ENCODE measurements around the gene KLHL29. TPM values are rescaled to one million over a fixed set of nuclear protein-coding genes. Genes with fewer than 3 reads are reported as not detected.
A peak's percentile ranks its signal among the peaks of the same experiment; 100 is the strongest.

Gene KLHL29
- total and polyA plus RNA-seq, 10 of the 15 experiments (the other 5 are each of a cell fraction or from before 2014, with no cell fraction given) = 1.4 to 19.5 (median 6.1) TPM

DNA sequence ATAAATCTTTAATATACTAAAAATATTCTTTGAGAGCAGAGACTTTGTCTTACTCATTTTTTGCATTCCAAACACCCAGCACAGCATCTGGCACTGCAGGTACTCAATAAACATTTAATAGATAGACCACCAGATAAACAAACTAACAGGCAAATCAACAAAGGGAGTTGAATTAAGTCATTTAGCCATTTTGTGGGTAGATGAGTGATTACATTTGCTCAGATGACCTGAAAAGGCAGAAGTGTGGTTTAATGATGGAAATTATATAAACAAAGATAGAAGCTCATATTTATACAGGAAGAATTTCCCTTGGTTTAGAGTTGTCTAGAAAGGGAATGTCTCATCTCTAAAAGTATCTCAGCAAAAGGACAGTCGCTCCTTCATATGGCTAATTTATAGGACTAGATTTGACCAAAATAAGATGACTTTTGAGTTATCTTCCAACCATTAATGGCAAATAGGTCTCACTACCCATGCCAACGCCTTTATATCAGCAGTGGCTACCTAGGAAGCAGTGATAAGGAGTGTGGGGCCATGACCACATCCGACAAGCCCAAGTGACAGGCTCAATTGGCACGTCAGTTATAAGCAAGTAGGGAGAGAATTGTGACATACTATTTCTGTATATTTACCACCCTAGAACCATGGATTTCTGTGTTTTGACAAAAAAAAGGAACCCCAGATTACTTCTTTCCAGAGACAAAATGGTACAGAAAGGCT is 368.5 kb downstream of the KLHL29 start:
- peak; percentile 23 for FAIRE-seq
- SMC1A ChIA-PET (ENCODE audit: uncharacterized antibody, unreplicated experiment) = interaction anchor here (0.8 kb wide), 1 partner anchor 48 kb away, joined by 3 read pairs; no protein-coding TSS in a partner anchor
- no peak overlapping the region for H3K9ac ChIP-seq (ENCODE audit: control insufficient read depth, insufficient read depth, low read length)
- TF ChIP-seq, protein P1, sequence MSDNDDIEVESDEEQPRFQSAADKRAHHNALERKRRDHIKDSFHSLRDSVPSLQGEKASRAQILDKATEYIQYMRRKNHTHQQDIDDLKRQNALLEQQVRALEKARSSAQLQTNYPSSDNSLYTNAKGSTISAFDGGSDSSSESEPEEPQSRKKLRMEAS (IDR thresholded peaks at IDR 0.05; ENCODE audit: low read depth, low read length) = no peak
- no peak for TF ChIP-seq RB1 (IDR thresholded peaks at IDR 0.05; ENCODE audit: borderline replicate concordance)
- TF ChIP-seq POLR2AphosphoS2 (IDR thresholded peaks at IDR 0.05; ENCODE audit: low read depth, low read length) = no peak
- no peak for TF ChIP-seq SMAD1 (IDR thresholded peaks at IDR 0.05; ENCODE audit: low read depth, partially characterized antibody)
- TF ChIP-seq CHD2 (IDR thresholded peaks at IDR 0.05; ENCODE audit: borderline replicate concordance, low read depth, low read length) = no peak
- TF ChIP-seq, protein P2, sequence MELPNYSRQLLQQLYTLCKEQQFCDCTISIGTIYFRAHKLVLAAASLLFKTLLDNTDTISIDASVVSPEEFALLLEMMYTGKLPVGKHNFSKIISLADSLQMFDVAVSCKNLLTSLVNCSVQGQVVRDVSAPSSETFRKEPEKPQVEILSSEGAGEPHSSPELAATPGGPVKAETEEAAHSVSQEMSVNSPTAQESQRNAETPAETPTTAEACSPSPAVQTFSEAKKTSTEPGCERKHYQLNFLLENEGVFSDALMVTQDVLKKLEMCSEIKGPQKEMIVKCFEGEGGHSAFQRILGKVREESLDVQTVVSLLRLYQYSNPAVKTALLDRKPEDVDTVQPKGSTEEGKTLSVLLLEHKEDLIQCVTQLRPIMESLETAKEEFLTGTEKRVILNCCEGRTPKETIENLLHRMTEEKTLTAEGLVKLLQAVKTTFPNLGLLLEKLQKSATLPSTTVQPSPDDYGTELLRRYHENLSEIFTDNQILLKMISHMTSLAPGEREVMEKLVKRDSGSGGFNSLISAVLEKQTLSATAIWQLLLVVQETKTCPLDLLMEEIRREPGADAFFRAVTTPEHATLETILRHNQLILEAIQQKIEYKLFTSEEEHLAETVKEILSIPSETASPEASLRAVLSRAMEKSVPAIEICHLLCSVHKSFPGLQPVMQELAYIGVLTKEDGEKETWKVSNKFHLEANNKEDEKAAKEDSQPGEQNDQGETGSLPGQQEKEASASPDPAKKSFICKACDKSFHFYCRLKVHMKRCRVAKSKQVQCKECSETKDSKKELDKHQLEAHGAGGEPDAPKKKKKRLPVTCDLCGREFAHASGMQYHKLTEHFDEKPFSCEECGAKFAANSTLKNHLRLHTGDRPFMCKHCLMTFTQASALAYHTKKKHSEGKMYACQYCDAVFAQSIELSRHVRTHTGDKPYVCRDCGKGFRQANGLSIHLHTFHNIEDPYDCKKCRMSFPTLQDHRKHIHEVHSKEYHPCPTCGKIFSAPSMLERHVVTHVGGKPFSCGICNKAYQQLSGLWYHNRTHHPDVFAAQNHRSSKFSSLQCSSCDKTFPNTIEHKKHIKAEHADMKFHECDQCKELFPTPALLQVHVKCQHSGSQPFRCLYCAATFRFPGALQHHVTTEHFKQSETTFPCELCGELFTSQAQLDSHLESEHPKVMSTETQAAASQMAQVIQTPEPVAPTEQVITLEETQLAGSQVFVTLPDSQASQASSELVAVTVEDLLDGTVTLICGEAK (IDR thresholded peaks at IDR 0.05; ENCODE audit: borderline replicate concordance) = no peak
- no peak for TF ChIP-seq MEF2A (IDR thresholded peaks at IDR 0.05; ENCODE audit: insufficient read depth, low read depth, low read length)
- TF ChIP-seq ZSCAN29 (IDR thresholded peaks at IDR 0.05) = no peak
- TF ChIP-seq ZNF24 (IDR thresholded peaks at IDR 0.05) = no peak
- TF ChIP-seq CREM (IDR thresholded peaks at IDR 0.05; ENCODE audit: low read depth) = no peak
- no peak for TF ChIP-seq ZNF384 (IDR thresholded peaks at IDR 0.05; ENCODE audit: borderline replicate concordance, low read depth, low read length)
- TF ChIP-seq BRCA1 (IDR thresholded peaks at IDR 0.05; ENCODE audit: low read depth, low read length) = no peak
- TF ChIP-seq YBX1 (IDR thresholded peaks at IDR 0.05) = no peak
- TF ChIP-seq, protein P3, sequence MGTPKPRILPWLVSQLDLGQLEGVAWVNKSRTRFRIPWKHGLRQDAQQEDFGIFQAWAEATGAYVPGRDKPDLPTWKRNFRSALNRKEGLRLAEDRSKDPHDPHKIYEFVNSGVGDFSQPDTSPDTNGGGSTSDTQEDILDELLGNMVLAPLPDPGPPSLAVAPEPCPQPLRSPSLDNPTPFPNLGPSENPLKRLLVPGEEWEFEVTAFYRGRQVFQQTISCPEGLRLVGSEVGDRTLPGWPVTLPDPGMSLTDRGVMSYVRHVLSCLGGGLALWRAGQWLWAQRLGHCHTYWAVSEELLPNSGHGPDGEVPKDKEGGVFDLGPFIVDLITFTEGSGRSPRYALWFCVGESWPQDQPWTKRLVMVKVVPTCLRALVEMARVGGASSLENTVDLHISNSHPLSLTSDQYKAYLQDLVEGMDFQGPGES (IDR thresholded peaks at IDR 0.05) = no peak
- no peak for TF ChIP-seq PAX8 (IDR thresholded peaks at IDR 0.05)
- TF ChIP-seq EZH2 (IDR thresholded peaks at IDR 0.05; ENCODE audit: borderline replicate concordance, control insufficient read depth, low read depth, low read length) = no peak
- TF ChIP-seq, protein P4, sequence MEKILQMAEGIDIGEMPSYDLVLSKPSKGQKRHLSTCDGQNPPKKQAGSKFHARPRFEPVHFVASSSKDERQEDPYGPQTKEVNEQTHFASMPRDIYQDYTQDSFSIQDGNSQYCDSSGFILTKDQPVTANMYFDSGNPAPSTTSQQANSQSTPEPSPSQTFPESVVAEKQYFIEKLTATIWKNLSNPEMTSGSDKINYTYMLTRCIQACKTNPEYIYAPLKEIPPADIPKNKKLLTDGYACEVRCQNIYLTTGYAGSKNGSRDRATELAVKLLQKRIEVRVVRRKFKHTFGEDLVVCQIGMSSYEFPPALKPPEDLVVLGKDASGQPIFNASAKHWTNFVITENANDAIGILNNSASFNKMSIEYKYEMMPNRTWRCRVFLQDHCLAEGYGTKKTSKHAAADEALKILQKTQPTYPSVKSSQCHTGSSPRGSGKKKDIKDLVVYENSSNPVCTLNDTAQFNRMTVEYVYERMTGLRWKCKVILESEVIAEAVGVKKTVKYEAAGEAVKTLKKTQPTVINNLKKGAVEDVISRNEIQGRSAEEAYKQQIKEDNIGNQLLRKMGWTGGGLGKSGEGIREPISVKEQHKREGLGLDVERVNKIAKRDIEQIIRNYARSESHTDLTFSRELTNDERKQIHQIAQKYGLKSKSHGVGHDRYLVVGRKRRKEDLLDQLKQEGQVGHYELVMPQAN (conservative IDR thresholded peaks at IDR 0.05) = no peak

More for the DNA sequence above, 368.5 kb downstream of the KLHL29 start:
- ATAC-seq = no peak
- RAD21 ChIA-PET (ENCODE audit: unreplicated experiment) = no interaction called here
- POLR2A ChIA-PET = no interaction called here
- Histone ChIP-seq H3K9me3 (replicated peaks; ENCODE audit: control insufficient read depth, insufficient read depth, low read length) (no peaks in the 10 kb centered on the region), H2AFZ (ENCODE audit: control insufficient read depth, low read depth, low read length) (no peak overlapping the region), H4K20me1 (ENCODE audit: control insufficient read depth, insufficient read depth) (no peaks in the 10 kb centered on the region), H3K4me2 (ENCODE audit: control insufficient read depth, insufficient read depth) (no peak overlapping the region), H3K36me3 (ENCODE audit: control insufficient read depth in 2 of 2, insufficient read depth in 2 of 2, low read length in 1 of 2) (peaks cover 0 to 31% of the 10 kb centered on the region in 2 experiments; a peak in 3 of 4 replicates), H3K79me2 (ENCODE audit: control insufficient read depth, insufficient read depth, low read length) (no peaks in the 10 kb centered on the region), H3K27ac (ENCODE audit: control insufficient read depth, insufficient read depth) (no peak overlapping the region), H3K4me1 (ENCODE audit: control insufficient read depth, insufficient read depth, low read length) (no peaks in the 10 kb centered on the region), H3K4me3 (no peak overlapping the region), H3K27me3 (replicated peaks in 1 of 2; ENCODE audit: control insufficient read depth in 2 of 2, insufficient read depth in 2 of 2, low read length in 1 of 2) (no peaks in the 10 kb centered on the region)
- DNase-seq (ENCODE audit: low read depth, low spot score) = no peak
- WGBS (ENCODE audit: insufficient coverage, insufficient replicate concordance, low lambda C conversion rate, missing lambda C conversion rate) = 74% methylated on average over 4 of the region's 4 CpGs
- CTCF ChIA-PET = interaction anchor here (0.8 kb wide), 1 partner anchor 547 kb away, joined by 3 read pairs; no protein-coding TSS in a partner anchor
- in situ Hi-C loops (cut with MboI) = no loop called here
- BruUV-seq (replicated peaks) = no TSS peak
- intact Hi-C loops (cut with micrococcal nuclease; ENCODE audit: unreplicated experiment) = no loop called here
